Stimulated activated CD8-positive, alpha-beta memory T cell treated with anti-CD3 and anti-CD28 coated beads, Interleukin-2, amount 100 ng/mL, for 48 hours (primary cell): ENCODE results near the gene TMEM191C.
"Not testable (repeated sequence)": the region's sequence is repeated elsewhere in the genome, so short reads cannot be mapped to it uniquely, and the experiment has no call there.

Experiments used
- DNase-seq, 2 donors: peaks; one replicate each; pipeline ENCODE4 v3.0.0-alpha.2; 2020; ENCODE audit warnings: low read depth in 2 of 2

The TMEM191C gene

DNA sequence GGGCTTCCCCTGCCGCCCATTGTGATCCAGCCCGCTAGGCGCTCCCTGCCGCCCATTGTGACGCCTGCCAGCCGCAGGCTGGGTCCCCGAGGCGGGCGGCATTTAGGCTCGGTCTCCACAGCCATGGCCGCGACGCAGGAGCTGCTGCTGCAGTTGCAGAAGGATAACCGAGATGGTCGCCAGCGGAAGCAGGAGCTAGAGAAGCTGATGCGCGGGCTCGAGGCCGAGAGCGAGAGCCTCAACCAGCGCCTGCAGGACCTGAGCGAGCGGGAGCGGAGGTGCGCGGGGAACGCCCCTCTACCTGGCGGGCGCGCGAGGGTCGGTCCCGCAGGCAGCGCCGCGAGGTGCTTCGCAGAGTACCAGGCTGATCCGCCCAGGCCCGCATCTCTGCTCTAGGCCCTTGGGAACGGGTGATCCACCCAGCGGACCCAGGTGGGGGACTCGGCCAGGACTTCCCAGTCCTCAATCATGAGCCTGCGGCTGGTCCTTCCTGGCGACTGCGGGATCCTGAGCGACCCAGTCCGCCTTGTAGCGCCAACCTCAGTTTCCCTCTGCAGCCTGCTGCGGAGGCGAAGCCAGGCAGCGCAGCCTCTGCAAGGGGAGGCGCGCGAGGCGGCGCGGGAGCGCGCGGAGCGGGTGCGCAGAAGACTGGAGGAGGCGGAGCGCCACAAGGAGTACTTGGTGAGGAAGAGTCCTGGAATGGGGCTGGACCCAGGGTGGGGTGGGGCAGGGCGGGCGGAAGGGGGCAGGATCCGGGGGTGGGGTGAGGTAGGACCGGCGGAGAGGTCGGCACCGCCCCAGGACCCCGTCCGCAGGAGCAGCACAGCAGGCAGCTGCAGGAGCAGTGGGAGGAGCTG, at the start of gene TMEM191C:
TMEM191C (plus strand) TSS at position 51 of the 857 bp plus-strand sequence; CDS start at position 124, 73 bp downstream.
- not testable (repeated sequence) for DNase-seq

DNA sequence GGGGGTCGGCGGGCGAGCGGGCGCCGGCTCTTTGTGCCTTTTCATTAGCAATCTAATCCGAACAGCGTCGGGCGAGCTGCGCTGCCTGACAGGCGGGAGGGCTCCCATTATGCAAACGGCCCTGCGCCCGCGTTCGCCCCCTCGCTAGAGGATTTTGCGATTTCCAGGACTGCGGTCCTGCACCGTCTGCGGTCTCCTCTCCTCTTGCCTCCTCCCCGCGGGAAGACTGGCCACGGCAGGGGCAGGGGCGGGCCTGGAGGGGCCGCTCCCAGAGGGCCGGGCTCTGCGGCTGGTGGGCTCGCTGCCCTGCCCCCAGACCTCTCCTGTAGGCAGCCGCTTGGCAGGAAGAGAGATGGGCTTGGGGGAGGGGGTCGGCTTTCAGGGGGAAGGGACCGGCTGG, 49.3 kb upstream of the TMEM191C start:
- DNase-seq = not testable (repeated sequence)

DNA sequence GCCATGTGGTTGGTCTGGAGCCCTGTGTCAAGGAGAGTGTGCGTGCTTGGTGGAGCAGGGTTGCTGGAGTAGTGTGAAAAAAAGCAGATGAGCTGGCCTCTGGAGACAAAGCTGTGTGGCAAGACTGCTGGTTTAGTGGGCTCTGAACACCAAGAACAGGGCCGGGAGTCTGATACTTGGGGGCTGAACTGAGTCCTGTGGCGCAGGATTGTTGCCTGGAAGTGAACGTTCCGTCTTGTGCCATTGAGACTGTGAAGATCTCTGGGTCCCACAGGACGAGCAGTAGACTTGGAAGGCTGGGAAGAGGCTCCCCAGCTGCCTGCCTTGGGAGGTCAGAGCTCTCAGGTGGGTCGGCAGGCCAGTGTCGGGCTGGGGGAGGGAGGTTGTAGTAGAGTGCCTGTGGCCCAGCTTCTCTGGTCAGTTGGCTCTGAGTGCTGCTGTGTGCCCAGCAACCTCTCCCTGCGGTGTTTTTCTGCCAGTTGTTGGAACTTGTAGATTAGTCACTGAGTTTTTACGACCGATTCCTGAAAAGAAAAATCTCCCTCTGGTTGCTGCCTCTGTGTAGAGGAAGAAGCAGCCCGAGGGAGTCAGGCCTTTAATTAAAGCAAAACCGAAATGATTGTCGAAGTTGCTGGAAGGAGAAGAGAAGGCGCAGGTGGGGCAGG, 48.1 kb upstream of the TMEM191C start:
- not testable (repeated sequence) for DNase-seq

DNA sequence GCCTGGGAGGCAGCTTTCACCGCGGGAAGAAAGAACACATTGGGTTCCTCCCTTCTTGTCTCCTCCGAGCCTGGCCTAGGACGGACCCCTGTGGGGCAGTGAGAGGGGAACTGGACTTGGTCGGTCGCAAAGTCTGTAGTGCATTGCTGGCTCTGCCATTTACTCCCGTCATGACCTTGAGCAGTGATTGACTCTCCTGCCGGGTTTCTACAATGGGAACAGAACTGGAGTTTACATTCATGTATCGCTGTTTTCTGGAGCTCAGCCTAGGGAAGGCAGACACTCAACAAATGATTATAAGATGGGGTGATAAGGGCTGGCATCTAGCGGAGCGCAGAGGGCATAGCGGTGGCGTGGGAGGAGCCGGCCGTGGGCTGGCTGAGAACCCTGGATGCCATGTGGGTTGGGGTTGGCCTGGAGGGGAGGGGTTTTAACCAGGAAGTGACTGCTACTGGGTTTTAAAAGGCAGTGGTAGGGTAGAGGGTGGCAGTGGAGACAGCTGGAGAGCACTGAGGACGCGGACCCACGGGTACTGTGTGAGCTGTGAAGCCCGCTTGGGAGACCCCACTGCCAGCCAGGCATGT, 46.9 kb upstream of the TMEM191C start:
- not testable (repeated sequence) for DNase-seq

DNA sequence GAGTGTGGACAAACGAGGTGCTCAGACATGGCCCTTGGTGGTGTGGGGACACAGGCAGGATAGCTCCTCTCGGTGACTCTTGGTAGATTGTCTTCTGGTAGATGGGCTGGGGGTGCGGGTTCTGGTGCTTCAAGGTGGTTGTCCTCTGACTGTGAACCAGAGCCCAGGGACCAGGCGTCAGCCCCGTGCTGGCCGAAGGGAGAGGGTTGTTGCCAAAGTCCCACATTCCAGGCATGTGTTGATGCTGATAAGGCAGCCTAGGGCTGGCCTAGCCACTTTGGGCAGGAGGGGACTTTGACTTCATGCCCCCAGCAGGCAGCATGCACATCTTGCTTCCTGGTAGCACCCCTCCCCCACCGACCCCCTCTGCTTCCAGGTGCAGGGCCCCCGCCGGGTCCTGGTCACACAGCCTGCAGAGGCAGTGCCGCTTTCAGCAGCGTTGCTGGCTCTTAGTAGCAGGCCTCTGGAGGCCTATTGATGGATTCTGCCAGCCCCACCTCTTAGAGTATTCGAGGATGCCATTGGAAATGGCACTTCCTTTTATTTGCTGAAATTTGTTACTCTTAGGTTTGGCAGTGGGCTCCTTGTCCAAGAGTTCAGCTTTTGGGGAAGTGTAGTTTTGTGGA, 43.0 kb upstream of the TMEM191C start:
- DNase-seq = not testable (repeated sequence)

DNA sequence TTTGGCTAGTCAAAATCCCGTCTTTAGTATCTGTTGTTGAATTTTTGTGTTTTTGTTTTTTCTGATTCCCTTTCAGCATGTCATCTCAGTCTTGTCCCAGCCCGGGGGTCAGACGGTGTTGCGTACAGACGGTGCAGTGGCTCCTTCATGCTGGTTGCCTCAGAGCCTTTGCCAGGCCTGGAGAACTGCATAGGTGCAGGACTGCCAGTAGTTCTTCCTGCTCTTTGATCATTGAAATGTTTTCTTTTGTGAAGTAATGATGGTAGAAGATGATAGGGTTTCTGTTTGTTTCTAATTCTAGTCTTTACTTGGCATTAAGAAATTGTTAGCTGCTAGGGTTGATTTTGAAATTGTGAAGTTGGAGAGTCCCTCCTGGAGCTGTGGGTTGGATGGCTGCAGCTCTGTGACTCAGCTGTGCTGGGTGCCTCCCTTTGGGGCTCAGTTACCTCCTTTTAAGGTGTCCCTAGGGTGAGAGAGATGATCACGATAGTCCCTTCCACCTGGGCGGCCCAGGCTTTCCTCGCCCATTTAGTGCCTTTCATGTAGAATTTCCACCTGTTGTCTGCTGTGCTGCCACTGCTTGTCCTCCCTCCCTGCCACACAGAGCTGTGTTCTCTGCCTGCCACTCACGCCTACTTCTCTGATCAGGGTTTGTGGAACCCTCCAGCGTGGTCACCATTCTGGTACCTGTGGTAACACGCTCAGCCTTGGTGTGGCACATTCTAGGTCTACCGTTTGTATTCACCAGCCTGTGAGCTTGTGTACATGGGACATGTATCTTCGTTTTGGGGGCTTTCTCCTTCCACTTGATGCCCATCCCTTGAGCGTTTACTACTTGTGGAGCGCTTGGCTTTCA, 32.6 kb upstream of the TMEM191C start:
- DNase-seq = not testable (repeated sequence)

DNA sequence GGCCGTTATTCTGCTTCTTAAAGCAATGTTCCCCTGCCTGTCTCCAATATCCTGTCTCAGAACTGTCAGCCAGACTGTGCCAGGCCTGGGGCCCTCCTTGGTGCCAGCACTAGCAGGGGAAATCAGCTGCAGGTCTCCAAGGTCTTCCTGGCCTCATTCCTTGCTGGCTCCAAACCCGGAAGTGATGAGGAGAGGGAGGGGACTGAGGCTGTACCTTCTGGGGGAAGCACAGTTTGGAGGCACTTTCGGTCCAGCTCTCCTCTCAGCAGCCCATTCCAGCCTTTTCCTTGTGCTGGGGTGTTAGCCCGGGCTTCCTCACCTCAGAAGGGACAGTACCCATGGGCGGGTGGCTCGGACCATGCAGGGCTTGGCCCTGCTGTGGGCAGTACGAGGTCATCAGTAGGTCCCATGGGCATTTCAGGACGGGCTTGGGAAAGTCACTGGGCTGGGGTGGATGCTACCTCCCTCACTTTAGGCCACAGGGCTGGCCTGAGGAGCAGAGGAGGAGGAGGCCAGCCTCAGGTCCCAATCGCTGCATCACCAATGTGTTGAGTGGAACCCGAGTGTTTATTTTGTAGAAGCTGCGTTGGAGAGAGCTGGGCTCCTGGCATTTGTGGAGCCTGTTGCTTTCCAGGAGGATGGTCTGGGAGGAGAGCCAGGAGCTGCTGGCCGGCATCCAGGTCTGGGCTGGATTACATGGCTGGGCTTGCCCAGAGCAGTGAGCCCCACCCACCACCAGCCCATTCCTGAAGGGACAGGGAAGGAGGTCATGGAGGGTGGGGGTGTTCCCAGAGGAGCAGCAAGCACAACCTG, 31.0 kb upstream of the TMEM191C start:
- not testable (repeated sequence) for DNase-seq

DNA sequence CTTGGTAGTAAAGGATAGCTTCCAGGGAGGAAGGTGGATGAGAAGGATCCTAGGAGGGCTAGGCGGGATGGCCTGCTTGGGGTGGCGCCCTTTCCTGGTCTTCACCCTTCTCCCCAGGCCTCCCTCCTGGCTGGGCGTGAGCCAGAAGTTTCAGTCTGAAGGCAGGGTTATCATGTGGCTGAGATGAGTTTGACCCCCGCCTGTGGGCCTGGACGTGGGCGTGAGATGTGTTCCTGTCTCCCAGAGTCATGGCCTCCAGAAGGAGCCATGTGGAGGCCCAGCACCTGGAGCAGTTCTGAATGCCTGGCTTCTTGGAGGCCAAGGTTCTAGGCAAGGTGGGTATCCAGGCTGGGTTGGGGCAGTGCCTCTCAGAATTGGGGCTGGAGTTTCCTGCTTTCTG, 29.2 kb upstream of the TMEM191C start:
- not testable (repeated sequence) for DNase-seq

DNA sequence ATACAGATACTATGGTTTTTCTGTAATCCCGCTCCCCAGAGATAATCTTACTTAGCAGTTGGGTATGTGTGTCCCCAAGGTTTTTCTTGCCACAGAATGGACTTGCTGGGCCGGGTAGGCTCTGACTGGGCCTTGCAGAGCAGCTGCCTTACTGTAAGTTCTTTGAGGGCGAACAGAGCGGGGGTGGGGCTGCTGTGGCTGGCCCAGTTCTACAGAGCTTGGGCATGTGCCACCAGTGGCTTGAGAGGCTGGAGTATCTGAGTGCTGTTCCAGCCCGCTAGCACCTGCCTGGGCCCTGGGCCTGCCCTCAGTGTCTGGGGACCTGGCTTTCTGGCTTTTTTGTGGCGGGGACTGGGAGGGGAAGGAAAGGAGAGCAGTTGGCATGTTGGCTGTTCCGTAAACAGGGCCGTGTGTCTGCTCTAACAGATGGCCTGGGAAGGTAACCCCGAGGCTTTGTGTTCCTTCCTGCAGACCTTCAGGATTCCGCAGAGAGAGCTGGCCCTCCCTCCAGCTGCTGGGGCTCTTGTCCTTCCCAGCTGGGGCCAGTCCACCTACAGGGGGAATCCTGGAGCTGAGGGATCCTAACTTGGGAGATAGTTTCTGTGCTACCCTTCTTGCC, 27.1 kb upstream of the TMEM191C start:
- DNase-seq = not testable (repeated sequence)

DNA sequence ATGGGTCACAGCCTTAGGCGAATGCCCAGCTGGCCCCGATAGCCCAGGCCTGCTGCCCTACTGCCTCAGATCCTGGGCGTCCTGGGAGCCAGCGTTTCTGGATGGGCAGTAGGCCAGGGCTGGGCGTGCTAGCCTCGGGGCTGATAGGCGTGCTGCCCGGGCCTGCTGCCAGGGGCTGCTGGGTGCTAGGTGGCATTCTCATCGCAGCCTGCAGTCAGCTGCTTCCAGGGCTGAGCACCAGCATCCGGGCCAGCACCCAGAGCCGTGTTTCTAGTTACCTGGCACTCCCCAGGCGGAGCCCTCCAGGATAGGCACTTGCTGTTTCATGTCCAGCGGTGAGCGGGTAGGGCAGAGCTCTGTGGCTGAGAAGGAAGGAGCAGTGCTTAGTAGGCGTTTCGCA, 26.5 kb upstream of the TMEM191C start:
- DNase-seq = not testable (repeated sequence)

DNA sequence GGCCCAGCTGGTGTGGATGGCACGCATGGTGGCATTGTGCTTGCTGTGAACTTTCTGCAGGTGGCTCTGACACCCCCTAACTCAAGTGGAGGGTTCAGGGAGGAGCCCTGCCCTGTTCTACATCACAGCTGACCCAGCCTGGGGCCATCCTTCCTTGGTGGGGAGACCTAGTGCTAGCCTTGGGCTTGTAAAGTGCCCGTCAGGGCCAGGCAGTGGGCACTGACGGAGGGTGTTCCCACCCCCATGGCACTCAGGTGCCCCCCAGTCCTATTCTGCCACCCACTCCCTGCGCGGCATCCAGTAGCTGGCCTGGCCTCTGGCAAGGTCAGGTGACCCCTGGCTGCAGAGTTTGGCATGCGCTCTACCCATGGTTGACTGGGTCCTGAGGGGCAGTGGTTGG, 26.0 kb upstream of the TMEM191C start:
- not testable (repeated sequence) for DNase-seq

DNA sequence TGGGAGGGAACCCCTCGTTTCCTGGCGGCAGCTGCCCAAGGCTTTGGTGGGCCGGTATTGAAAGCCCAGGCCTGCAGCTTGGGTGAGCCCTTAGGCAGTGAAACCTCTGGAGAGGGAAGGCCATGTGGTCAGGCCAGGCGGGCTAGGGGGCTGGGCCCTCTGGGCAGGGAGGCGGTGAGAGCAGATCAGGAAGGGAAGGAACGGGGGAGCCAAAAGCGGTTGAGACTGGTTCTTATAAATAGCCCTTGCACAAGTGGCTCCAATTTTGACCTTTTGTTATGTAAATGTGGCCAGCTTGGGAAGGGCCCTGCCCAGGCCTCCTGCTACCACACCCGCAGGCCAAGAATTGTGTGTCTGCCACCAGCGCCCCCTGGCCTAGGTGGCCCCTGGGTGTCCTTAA, 25.1 kb upstream of the TMEM191C start:
- DNase-seq = not testable (repeated sequence)

DNA sequence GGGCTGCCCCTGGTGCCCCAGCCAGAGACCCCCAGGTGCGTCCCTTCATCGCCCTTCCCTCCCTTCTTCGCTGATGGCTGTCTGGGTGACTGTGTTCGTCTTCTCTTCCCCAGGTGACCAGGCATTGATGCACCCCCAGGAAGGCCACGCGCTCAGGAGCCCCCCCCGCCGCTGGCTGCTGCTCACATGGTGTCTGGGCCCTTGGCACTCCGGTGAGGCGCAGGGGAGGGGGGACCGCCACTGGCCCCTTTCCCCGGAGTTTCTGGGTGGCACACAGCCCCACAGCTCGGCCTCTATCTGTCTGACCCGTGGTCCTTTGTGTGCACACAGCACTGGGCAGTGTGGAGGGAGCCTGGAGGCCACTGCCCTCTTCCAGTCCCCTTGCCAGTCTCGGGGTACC, 24.5 kb upstream of the TMEM191C start:
- DNase-seq = not testable (repeated sequence)

DNA sequence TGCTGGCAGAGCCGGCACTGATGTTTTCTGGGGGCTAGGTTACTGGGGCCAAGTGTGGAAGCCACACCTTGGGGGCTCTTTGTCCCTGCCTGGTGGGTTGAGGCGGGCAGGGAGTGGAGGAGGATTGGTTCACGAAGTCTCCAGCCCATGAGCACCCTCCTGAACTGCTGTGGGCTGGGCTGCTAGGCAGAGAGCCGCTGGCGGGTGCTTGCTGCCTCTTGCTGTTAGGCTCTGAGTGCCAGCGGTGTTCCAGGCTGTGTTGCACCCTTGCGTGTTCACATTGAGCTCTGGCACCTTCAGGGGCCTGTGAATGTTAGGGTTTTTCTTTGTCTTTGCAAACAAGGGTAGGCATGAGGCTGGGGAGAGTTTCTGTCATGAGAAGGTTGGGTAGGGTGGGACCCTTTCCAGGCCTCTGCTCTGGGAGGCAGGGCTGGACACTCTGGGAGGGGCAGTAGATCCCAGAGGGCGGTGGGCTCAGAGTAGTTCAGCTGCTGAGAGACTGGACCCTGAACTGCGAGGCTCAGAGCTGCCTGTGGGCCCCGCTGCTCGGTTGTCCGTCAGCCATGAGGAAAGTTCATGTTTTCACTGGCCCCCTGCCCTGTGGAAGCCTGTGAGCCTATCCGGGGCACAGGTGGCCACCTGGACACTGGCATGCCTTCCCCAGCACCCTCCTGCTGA, 24.0 kb upstream of the TMEM191C start:
- DNase-seq = no peak

DNA sequence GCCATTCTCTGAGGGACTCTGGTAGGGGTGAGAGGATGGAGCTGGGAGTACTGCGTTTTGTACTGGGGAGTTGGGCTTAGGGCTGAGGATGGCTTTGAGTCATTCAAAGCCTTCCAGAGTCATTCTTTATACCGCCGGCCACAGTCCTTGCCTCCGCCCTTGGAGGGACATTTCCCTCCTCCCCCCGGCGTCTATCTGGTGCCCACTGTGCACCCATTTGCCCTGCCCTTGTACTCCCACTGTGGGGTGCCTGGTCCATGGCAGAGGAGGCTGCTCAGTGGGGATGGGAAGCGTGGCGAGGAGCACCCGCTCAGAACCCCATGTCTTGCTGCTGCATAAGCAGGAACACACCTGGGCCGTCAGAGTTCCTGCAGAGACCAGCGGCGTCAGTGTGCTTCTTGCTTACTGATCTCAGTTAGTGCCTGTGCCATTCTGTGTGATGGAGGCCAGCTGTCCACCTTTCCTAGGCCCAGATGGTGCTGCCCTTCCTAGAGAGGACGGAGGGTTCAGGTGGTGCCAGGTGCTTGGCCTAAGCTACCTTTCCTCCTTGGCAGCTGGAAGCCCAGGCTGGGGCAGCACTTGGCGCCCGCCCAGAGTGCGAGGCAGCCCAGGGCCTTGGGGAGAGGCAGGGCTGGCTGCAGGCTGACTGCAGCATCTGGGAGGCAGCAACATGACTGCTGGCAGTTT, 23.3 kb upstream of the TMEM191C start:
- no peak for DNase-seq

DNA sequence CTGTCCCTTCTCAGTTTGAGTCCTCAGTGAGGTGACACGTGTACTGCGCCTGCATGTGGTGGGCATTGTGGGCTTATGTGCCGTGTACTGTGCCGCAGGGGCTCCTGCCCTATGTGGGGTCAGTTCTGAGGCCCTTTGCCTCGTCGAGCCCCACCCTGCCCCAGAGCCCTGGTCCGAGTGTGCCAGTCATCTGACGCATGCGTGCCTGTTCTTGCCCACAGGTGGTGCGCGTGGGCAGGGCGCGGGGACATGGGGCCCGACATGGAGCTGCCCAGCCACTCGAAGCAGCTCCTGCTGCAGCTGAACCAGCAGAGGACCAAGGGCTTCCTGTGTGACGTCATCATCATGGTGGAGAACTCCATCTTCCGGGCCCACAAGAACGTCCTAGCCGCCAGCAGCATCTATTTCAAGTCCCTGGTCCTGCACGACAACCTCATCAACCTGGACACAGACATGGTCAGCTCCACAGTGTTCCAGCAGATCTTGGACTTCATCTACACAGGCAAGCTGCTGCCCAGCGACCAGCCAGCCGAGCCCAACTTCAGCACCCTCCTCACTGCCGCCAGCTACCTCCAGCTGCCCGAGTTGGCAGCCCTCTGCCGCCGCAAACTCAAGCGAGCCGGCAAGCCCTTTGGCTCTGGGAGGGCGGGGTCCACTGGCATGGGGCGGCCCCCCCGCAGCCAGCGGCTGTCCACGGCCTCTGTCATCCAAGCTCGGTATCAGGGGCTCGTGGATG, 22.3 kb upstream of the TMEM191C start:
- no peak for DNase-seq

DNA sequence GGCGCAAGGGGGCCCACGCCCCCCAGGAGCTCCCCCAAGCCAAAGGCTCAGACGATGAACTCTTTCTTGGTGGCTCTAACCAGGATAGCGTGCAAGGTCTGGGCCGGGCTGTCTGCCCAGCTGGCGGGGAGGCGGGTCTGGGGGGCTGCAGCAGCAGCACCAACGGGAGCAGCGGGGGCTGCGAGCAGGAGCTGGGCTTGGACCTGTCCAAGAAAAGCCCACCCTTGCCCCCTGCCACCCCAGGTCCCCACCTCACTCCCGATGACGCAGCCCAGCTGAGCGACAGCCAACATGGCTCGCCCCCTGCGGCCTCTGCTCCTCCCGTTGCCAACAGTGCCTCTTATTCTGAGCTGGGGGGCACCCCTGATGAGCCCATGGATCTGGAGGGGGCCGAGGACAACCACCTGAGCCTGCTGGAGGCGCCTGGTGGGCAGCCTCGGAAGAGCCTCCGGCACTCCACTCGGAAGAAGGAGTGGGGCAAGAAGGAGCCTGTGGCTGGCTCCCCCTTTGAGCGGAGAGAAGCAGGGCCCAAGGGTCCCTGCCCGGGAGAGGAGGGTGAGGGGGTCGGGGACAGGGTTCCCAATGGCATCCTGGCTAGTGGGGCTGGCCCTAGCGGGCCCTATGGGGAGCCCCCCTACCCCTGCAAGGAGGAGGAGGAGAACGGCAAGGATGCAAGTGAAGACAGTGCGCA, 21.6 kb upstream of the TMEM191C start:
- DNase-seq = no peak
